H1 (cell line): ENCODE results near the gene TEX47.

ENCODE experiments used
- ATF3 ChIP-seq: IDR thresholded peaks from 2 replicates; pipeline ENCODE4 v1.6.1; 2011; ENCODE audit warnings: low read depth, mild to moderate bottlenecking, low read length; ENCODE audit not compliant: insufficient read depth
- CTCF ChIP-seq, 3 experiments: IDR thresholded peaks; 1 replicate in 2 of 3; 2 replicates in 1 of 3; pipeline versions ENCODE4 v1.5.1 to v1.6.1; 2011; ENCODE audit warnings: low read length in 3 of 3, mild to moderate bottlenecking in 3 of 3, inconsistent platforms in 2 of 3, low read depth in 1 of 3, moderate library complexity in 1 of 3; ENCODE audit not compliant: insufficient read depth in 1 of 3; ENCODE audit errors: control extremely low read depth in 1 of 3
- MAX ChIP-seq: IDR thresholded peaks from 2 replicates; pipeline ENCODE4 v1.6.1; 2012; ENCODE audit warnings: inconsistent platforms
- POLR2A ChIP-seq, 2 experiments: IDR thresholded peaks; 1 replicate in 1 of 2; 2 replicates in 1 of 2; pipeline ENCODE4 v1.6.1; 2011; ENCODE audit warnings: low read depth in 2 of 2, low read length in 2 of 2, mild to moderate bottlenecking in 2 of 2; ENCODE audit errors: control extremely low read depth in 1 of 2
- RXRA ChIP-seq: IDR thresholded peaks from 2 replicates; pipeline ENCODE4 v1.6.1; 2011; ENCODE audit warnings: low read depth, mild to moderate bottlenecking, low read length, moderate library complexity; ENCODE audit not compliant: insufficient read depth
- SRF ChIP-seq: IDR thresholded peaks from 2 replicates; pipeline ENCODE4 v1.6.1; 2011; ENCODE audit warnings: mild to moderate bottlenecking, low read depth, low read length, moderate library complexity
- TAF1 ChIP-seq: IDR thresholded peaks from 2 replicates; pipeline ENCODE4 v1.6.1; 2011; ENCODE audit warnings: mild to moderate bottlenecking, low read depth, low read length
- TCF12 ChIP-seq: IDR thresholded peaks from 2 replicates; pipeline ENCODE4 v1.6.1; 2011; ENCODE audit warnings: low read depth, mild to moderate bottlenecking, low read length
- TEAD4 ChIP-seq: IDR thresholded peaks from 2 replicates; pipeline ENCODE4 v1.6.1; 2012; ENCODE audit warnings: low read depth, low read length, inconsistent platforms, mixed read lengths

GRCh38 chr7:88845091-88845490 lies 49.6 kb upstream of the TEX47 start:
- TF ChIP-seq POLR2A (IDR thresholded peaks at IDR 0.05; ENCODE audit: control extremely low read depth in 1 of 2, low read depth in 2 of 2, low read length in 2 of 2) (no peak), SRF (no peak), CTCF (IDR thresholded peaks at IDR 0.05; ENCODE audit: control extremely low read depth in 1 of 3, insufficient read depth in 1 of 3, low read depth in 1 of 3, low read length in 3 of 3) (no peak), TCF12 (no peak), RXRA (no peak), TEAD4 (no peak), MAX (no peak), TAF1 (no peak), ATF3 (no peak)
